Transverse colon (tissue), 4 donors: ENCODE results near the gene VGLL3.
A peak's percentile ranks its signal among the peaks of the same experiment; 100 is the strongest.

Experiments used
- CTCF ChIP-seq, 5 experiments: fragments of 200-600 bp in 3 of 5; fragments of 450-650 bp in 2 of 5; sonication (generic) in 3 of 5; IDR thresholded peaks; 1 replicate in 2 of 5; 2 replicates in 3 of 5; pipeline ENCODE4 v1.5.1; 2016 to 2017; ENCODE audit warnings: antibody characterized with exemption in 5 of 5, inconsistent platforms in 3 of 5, mild to moderate bottlenecking in 2 of 5, moderate library complexity in 1 of 5
- POLR2A ChIP-seq: fragments of 450-650 bp; IDR thresholded peaks from one replicate; pipeline ENCODE4 v1.6.1; 2016; ENCODE audit warnings: antibody characterized with exemption, mild to moderate bottlenecking, moderate library complexity
- POLR2AphosphoS5 ChIP-seq, 3 donors: sonication (generic); formaldehyde crosslinking; IDR thresholded peaks; one replicate each; pipeline ENCODE4 v1.6.1; 2016; ENCODE audit warnings: antibody characterized with exemption in 3 of 3

DNA sequence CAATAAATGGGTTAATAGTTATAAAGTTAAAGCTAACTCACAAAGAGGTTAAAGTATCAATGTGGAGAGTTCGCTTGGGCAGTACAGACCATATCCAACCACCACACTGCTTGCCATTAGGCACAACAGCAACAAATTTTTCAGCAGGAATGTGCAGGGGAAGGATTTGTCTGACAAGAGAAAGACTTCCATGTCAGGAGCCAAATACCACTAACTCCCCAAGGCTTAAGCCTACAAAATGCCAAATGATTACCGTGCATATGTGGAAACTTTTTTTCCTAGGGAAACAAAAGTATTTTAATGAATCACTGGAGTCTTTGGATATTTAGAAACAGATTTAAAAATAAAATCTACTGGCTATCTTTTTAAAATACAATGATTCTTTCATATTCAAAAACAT lies 8.1 kb downstream of the VGLL3 start:
- no peak for TF ChIP-seq CTCF (IDR thresholded peaks at IDR 0.05)
- TF ChIP-seq POLR2A = no peak
- peak in 1 of 3 donors; percentile 42 for TF ChIP-seq POLR2AphosphoS5 (IDR thresholded peaks at IDR 0.05)
